NCI-H510A (cell line): ENCODE results near the gene GRIN2A.

Experiments
- DNase-seq: peaks from one replicate; lab custom pipeline; 2025; lab: John Stamatoyannopoulos, UW

The GRIN2A gene

GRCh38 chr16:10130538-10130937, 51.7 kb downstream of the GRIN2A start:
- DNase-seq, result no peak

DNA sequence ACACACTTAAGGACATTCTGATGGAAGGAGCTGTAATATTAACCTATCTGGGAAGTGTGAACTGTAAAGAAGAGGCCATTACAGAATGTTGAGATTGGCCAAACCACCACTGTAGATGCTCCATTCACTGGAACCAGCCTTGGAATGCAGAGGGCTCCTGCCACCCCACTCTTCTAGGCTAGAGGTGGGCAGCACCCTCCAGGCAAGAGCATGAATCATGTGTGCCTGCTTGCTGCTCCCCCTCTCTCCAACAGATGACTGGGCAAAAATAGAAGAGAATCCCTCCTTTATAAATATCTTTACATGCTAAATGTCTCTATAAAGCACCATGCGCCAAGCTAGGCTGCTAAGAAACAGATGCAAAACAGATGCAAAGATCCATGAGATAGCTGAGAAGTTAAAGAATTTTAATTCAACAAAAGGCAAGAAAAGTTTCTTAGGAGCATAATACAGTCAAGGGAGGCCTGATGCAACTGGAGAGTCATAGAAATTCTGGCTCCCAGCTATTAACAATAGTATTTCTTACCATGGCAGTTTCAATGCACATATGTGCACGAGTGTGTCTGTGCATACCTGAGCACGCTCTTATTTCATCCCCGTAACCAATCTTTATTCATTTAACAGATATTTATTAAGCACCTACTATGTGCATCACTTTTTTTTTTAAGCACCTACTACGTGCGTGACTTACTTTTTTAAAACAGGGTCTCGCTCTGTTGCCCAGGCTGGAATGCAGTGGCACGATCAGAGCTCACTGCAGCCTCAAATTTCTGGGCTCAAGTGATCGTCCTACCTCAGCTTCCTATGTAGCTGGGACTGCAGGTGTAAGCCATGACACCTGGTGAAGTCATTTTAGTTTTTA, 53.6 kb downstream of the GRIN2A start:
- no peak for DNase-seq

GRCh38 chr16:10126686-10127085, 55.5 kb downstream of the GRIN2A start:
- DNase-seq, result no peak

DNA sequence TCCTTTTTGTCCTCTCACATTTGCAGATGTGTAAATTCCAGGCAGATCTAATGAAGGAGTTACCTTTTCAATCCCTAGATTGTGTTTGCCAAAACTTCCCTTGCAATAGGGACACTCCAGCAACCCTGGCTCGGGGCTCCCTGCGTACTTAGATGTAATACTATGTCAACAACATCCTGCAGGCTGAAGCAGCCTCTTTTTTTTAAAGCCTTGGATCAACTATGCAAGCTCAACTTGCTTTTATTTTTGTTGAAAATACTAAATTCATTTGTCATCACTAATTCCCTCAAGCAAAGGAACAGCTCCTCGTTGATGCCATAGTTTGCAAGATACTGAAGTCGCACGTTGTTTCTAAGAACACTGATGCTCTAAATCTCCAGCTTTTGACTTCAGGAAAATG, 59.1 kb downstream of the GRIN2A start:
- DNase-seq, result no peak

- DNase-seq, result no peak
Observed at GRCh38 chr16:10122546-10122945, 59.7 kb downstream of the GRIN2A start.

DNA sequence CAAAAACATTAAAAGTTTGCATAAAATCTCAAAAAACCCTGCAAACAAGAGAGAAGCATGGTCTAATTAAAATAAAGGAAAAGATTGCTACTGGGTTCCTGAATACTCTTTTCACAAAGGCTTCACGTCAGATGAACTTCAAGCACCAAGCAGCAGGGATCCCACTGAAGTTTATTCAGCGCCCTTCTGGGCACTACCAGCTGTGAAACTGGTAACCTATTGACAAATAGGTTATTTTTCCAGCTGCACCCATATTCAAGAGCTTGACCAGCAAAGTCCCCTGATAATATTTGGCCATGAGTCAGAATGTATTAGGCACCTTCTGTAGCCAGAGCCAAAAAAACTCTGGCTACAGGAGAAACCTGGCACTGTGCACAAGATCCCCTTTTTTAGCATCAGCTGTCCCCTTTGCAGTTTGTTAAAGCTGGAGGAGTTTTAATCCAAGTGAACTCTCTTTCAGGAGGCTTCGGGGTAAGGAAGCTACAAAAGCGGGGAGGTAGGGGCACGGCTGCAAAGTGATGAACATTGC, 60.3 kb downstream of the GRIN2A start:
- no peak for DNase-seq

GRCh38 chr16:10121491-10121890, 60.7 kb downstream of the GRIN2A start:
- DNase-seq, result no peak

GRCh38 chr16:10120953-10121352, 61.3 kb downstream of the GRIN2A start:
- DNase-seq, result no peak

DNA sequence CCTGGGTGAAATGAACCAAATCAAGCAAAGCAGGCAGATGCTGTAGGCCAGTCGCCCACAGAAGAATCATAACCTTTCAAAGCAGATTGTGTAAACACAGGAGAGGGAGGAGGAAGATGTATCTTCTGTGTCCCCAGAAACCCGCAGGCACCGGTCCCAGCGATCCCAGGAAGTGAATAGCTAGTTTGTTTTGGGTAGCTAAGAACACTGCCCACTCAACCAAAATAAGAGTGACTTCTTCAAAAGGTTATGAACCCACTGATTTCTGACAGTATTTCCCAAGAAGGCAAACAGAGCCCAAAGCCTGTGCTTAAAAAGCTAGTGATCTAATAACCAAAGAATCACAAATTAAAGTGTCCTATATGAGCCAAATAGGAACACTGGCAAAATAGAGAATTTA, 67.8 kb downstream of the GRIN2A start:
- DNase-seq, result no peak

DNA sequence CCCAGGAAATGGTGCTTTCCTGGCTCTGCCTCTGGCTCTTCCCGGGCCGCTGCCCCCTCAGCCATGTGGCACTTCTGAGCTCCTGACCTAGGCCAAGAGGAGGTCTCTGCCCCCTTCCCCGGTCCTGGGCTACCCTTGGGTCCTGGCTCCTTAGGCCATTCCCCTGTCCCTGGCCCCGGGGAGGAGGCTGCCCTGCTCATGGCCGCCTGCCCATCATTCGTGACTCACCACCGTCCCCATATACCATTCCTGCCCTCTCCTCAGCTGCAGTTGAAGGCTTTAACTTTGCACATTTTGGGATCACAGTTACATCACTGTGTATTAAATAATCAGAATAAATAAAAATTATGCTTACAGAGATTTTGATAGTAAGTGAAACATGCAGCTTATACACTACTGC, 69.0 kb downstream of the GRIN2A start:
- DNase-seq, result no peak

- DNase-seq, result no peak
Observed at GRCh38 chr16:10112021-10112420, 70.2 kb downstream of the GRIN2A start.

DNA sequence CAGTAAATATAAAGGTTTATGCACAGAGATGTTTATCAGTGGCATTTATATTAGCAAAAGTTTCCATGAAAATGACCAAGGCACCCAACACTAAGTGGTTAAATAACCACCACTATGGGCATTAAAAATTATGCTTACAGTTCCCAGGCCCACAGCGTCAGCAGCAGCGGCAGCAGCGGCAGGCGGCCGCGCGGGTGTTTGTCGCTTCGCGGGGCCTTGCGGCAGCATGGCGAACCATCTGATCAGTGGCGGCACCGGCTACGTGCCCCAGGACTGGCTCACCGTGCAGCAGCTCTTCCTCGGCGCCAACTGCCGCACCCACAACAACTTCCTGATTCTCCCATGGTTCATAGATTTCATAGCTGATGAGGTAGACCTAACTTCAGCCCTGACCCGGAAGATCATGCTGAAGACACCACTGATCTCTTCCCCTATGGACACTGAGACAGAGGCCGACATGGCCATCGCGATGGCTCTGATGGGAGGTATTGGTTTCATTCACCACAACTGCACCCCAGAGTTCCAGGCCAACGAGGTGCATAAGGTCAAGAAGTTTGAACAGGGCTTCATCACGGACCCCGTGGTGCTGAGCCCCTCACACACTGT, 71.0 kb downstream of the GRIN2A start:
- no peak for DNase-seq

GRCh38 chr16:10110552-10110951, 71.7 kb downstream of the GRIN2A start:
- no peak for DNase-seq

GRCh38 chr16:10107081-10107480, 75.1 kb downstream of the GRIN2A start:
- DNase-seq, result no peak

DNA sequence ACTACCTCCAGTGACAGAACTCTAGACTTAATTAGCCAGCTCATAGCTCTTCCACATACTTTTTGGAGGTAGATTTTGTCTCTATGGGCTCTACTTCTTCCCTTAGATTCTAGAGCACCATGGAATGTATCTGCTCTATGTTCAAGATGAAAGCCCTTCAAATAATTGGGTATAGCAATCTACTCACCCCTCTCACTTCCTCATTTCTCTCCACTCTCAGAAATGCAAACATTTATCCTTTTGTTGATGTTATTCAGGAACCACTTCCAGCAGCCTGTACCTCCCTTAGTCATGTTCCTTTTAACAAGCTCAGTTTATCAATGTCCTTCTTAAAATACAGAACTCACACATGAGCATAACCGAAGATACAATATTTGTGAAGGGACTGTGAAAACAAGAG, 78.5 kb downstream of the GRIN2A start:
- DNase-seq, result no peak

- DNase-seq, result no peak
Observed at GRCh38 chr16:10103118-10103517, 79.1 kb downstream of the GRIN2A start.

DNA sequence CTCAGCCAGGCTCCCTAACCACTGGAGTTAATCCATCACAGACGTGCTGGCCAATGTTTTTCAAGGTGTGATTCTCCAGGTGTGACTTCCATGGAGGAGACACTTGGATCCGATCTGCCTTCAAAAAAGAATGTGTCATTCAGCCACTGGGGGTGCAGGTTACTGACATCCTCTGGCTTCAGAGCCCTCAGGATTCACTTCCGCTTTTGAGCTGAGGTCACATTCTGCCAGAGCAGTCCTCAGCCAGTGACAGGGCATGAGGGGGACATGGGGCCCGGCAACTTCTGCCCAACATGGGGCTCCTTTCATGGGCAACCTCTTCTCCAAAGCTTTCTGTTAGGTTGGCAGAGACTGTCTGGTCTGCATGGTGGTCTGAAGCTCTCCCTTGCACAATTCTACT, 81.4 kb downstream of the GRIN2A start:
- no peak for DNase-seq

DNA sequence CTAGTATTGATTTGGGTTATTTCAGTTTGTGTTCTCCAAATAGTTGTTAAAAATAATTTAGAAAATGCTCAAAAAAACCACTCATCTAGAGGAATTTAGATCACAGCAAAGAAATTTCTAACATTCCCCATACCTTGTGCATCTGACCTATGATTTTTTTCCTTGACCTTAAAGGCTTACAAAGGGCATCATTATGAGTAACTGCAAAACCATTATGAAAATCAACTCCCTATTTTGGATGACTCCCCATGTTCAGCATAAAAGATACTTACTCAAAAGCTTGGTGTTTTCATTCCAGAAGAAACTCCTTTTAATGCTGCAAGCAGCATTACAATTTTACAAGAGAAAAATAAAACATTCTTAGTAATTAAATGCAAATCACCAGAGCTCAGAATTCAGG, 83.2 kb downstream of the GRIN2A start:
- no peak for DNase-seq

- no peak for DNase-seq
Observed at GRCh38 chr16:10097271-10097670, 85.0 kb downstream of the GRIN2A start.

DNA sequence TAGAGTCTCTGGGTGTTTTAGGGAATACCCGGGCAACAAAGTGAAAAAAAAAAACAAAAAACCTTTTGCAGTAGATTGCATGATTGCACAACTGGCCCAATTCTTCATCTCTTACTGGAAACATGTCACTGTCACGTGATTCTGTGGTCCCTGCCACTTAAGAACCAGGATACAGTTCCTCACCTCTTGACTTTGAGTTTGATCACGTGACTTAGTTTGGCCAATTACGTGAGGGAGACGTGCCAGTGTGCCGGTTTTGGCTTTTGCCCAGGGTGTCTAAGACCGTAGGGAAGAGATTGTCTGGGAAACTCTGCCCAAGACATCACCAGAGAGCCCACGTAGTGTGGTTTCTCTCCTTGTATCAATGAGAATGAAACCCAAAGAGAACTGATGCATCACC, 88.7 kb downstream of the GRIN2A start:
- DNase-seq, result no peak

DNA sequence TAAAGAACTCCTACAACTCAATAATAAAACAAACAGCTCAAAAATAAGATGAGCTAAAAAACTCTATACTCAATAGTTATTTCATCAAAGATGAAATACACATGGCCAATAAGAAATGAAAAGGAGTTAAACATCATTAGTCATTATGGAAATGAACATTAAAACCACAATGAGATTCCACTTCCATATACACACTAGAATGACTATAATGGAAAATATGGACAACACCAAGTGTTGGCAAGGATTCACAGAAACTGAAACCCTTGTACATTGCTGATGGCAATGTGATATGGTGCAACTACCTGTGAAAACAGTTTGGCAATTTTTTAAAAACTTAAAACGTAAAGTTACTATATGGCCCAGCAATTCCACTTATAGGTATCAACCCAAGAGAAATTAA, 91.4 kb downstream of the GRIN2A start:
- DNase-seq, result no peak

- no peak for DNase-seq
Observed at GRCh38 chr16:10088380-10088793, 93.8 kb downstream of the GRIN2A start.

- no peak for DNase-seq
Observed at GRCh38 chr16:10087151-10087550, 95.1 kb downstream of the GRIN2A start.

- DNase-seq, result no peak
Observed at GRCh38 chr16:10086620-10087019, 95.6 kb downstream of the GRIN2A start.
